ENCODE results near the gene GLTP. TPM values are rescaled to one million over a fixed set of nuclear protein-coding genes. Genes with fewer than 3 reads are reported as not detected.

Gene GLTP
- total RNA-seq, 4 donors from 2014 or later: 35.6 to 287 (median 167) TPM

- no peak overlapping the region for H3K27ac ChIP-seq
- H3K4me1 ChIP-seq: no peaks in the 10 kb centered on the region
- 78% methylated on average over 17 of the region's 17 CpGs; no CpG with 5 or more reads in 1 of the 2 donors for WGBS, 2 donors (ENCODE audit: low coverage in 1 of 2)
- DNase-seq: no peak
- H3K36me3 ChIP-seq: peaks cover 0 to 5% (median 0%) of the 10 kb centered on the region in 4 donors
- in situ Hi-C loops (cut with MboI; ENCODE audit: low pct_ligation_motif_present in 1 of 4, low pct_unique_long_range_greater_than_20kb in 1 of 4, low sequenced_read_pairs in 3 of 4): loop anchor here in 1 of 4 donors (10.0 kb wide), 1 partner anchor 69 kb away; no protein-coding TSS in a partner anchor
- H3K4me3 ChIP-seq: no peak overlapping the region
- intact Hi-C loops (cut with DNase I; ENCODE audit: low total_unique reads): no loop called here
- TF ChIP-seq CTCF (IDR thresholded peaks at IDR 0.05) (no peak), POLR2A (IDR thresholded peaks at IDR 0.05) (no peak), POLR2AphosphoS5 (IDR thresholded peaks at IDR 0.05) (no peak), EP300 (IDR thresholded peaks at IDR 0.05; ENCODE audit: low read depth) (no peak)
- H3K9me3 ChIP-seq: no peaks in the 10 kb centered on the region
- H3K27me3 ChIP-seq: no peaks in the 10 kb centered on the region
Measured at GRCh38 chr12:109923481-109924245, 43.3 kb upstream of the GLTP start.

GRCh38 chr12:109923038-109923437 lies 42.7 kb upstream of the GLTP start:
- Histone ChIP-seq H3K36me3 (peaks cover 0 to 5% (median 2%) of the 10 kb centered on the region in 4 donors), H3K4me1 (no peaks in the 10 kb centered on the region), H3K4me3 (no peak overlapping the region), H3K27ac (no peak overlapping the region), H3K9me3 (no peaks in the 10 kb centered on the region), H3K27me3 (no peaks in the 10 kb centered on the region)
- WGBS, 2 donors (ENCODE audit: low coverage in 1 of 2): 89% methylated on average over 5 of the region's 5 CpGs; no CpG with 5 or more reads in 1 of the 2 donors
- intact Hi-C loops (cut with DNase I; ENCODE audit: low total_unique reads) (no loop called here), in situ Hi-C loops (cut with MboI; ENCODE audit: low pct_ligation_motif_present in 1 of 4, low pct_unique_long_range_greater_than_20kb in 1 of 4, low sequenced_read_pairs in 3 of 4) (loop anchor here in 1 of 4 donors (10.0 kb wide), 1 partner anchor 68 kb away; no protein-coding TSS in a partner anchor)
- DNase-seq: no peak
- no peak for TF ChIP-seq EP300 (IDR thresholded peaks at IDR 0.05; ENCODE audit: low read depth)
- no peak for TF ChIP-seq CTCF (IDR thresholded peaks at IDR 0.05)
- TF ChIP-seq POLR2A (IDR thresholded peaks at IDR 0.05): no peak
- no peak for TF ChIP-seq POLR2AphosphoS5 (IDR thresholded peaks at IDR 0.05)

- TF ChIP-seq EP300 (IDR thresholded peaks at IDR 0.05; ENCODE audit: low read depth) (no peak), CTCF (IDR thresholded peaks at IDR 0.05) (no peak), POLR2A (IDR thresholded peaks at IDR 0.05) (no peak), POLR2AphosphoS5 (IDR thresholded peaks at IDR 0.05) (no peak)
- in situ Hi-C loops (cut with MboI; ENCODE audit: low pct_ligation_motif_present in 1 of 4, low pct_unique_long_range_greater_than_20kb in 1 of 4, low sequenced_read_pairs in 3 of 4): loop anchor here in 1 of 4 donors (10.0 kb wide), 1 partner anchor 67 kb away; no protein-coding TSS in a partner anchor
Measured at GRCh38 chr12:109921982-109922381, 41.6 kb upstream of the GLTP start.

GRCh38 chr12:109920261-109920780 lies 40.0 kb upstream of the GLTP start:
- Histone ChIP-seq H3K9me3 (no peaks in the 10 kb centered on the region), H3K36me3 (peaks cover 0 to 20% (median 9%) of the 10 kb centered on the region in 4 donors), H3K4me1 (no peaks in the 10 kb centered on the region), H3K27me3 (no peaks in the 10 kb centered on the region), H3K4me3 (no peak overlapping the region), H3K27ac (no peak overlapping the region)
- intact Hi-C loops (cut with DNase I; ENCODE audit: low total_unique reads): no loop called here
- DNase-seq: no peak
- TF ChIP-seq EP300 (IDR thresholded peaks at IDR 0.05; ENCODE audit: low read depth) (no peak), POLR2A (IDR thresholded peaks at IDR 0.05) (no peak), CTCF (IDR thresholded peaks at IDR 0.05) (no peak), POLR2AphosphoS5 (IDR thresholded peaks at IDR 0.05) (no peak)
- in situ Hi-C loops (cut with MboI; ENCODE audit: low pct_ligation_motif_present in 1 of 4, low pct_unique_long_range_greater_than_20kb in 1 of 4, low sequenced_read_pairs in 3 of 4): loop anchor here in 1 of 4 donors (10.0 kb wide), 1 partner anchor 66 kb away; no protein-coding TSS in a partner anchor
- WGBS, 2 donors (ENCODE audit: low coverage in 1 of 2): 91 to 92% methylated on average over 4 to 11 of the region's 11 CpGs

More at GRCh38 chr12:109921982-109922381, 41.6 kb upstream of the GLTP start:
- 73% methylated on average over 4 of the region's 4 CpGs; no CpG with 5 or more reads in 1 of the 2 donors for WGBS, 2 donors (ENCODE audit: low coverage in 1 of 2)
- Histone ChIP-seq H3K36me3 (peaks cover 0 to 9% (median 3%) of the 10 kb centered on the region in 4 donors), H3K27ac (no peak overlapping the region), H3K9me3 (no peaks in the 10 kb centered on the region), H3K4me3 (no peak overlapping the region), H3K27me3 (no peaks in the 10 kb centered on the region), H3K4me1 (no peaks in the 10 kb centered on the region)
- intact Hi-C loops (cut with DNase I; ENCODE audit: low total_unique reads): no loop called here
- DNase-seq: no peak
